ENCODE measurements around the gene PUM1.

DNA sequence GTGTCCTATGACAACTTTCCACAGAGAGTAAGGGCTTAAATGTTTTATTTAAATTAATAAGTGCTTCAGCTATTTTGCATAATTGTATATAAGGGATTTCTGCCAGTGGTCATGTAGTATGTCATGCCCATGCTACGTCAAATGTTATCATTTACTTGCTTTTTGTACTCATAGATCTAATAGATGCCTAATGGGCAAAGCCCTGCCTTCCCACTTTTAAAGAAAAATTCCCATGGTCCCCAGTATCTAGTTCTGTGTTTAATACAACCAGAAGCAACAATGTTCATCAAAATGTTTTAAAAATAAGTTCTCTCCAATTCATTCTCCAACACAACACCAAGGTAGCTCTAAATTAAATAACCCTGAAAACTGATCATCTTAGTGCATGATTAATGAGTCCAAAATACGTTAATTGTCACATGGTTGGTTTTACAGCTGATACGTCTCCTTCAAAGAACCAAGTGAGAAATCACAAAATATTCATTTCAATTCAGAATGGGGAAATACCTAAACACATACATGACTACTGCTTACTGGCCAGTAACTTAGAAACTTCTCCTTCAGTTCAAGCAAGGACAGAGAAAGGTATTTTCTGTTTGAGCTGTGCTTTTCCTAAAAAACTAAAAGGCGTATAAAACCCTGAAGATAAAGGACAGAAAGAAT is 107.8 kb downstream of the PUM1 start:
- TF ChIP-seq, protein P1, sequence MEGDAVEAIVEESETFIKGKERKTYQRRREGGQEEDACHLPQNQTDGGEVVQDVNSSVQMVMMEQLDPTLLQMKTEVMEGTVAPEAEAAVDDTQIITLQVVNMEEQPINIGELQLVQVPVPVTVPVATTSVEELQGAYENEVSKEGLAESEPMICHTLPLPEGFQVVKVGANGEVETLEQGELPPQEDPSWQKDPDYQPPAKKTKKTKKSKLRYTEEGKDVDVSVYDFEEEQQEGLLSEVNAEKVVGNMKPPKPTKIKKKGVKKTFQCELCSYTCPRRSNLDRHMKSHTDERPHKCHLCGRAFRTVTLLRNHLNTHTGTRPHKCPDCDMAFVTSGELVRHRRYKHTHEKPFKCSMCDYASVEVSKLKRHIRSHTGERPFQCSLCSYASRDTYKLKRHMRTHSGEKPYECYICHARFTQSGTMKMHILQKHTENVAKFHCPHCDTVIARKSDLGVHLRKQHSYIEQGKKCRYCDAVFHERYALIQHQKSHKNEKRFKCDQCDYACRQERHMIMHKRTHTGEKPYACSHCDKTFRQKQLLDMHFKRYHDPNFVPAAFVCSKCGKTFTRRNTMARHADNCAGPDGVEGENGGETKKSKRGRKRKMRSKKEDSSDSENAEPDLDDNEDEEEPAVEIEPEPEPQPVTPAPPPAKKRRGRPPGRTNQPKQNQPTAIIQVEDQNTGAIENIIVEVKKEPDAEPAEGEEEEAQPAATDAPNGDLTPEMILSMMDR (IDR thresholded peaks at IDR 0.05; ENCODE audit: poor library complexity) = no peak
- no peak for TF ChIP-seq EZH2 (IDR thresholded peaks at IDR 0.05; ENCODE audit: borderline replicate concordance)
